ENCODE results near the gene MDFIC2.

Gene MDFIC2

GRCh38 chr3:70272798-70273197 is 39.6 kb downstream of the MDFIC2 start:
- H3K4me2 ChIP-seq (ENCODE audit: low read depth, low read length, poor library complexity, severe bottlenecking) = no peak overlapping the region
- H2AFZ ChIP-seq (ENCODE audit: low read length) = peak overlapping the region; percentile 28; the same call in 1 of the 2 replicates
- no peak overlapping the region for H3K4me3 ChIP-seq (ENCODE audit: low read length, poor library complexity, severe bottlenecking)
- no peaks in the 10 kb centered on the region for H3K9me3 ChIP-seq (ENCODE audit: insufficient read depth, low read depth, low read length)
- H3K9ac ChIP-seq (ENCODE audit: low read depth, low read length, poor library complexity, severe bottlenecking) = no peak overlapping the region
- H3K4me1 ChIP-seq (ENCODE audit: insufficient read depth, low read length, poor library complexity, severe bottlenecking) = no peaks in the 10 kb centered on the region
- H3F3A ChIP-seq (ENCODE audit: low read depth) = no peaks in the 10 kb centered on the region
- no peaks in the 10 kb centered on the region for H3K36me3 ChIP-seq (ENCODE audit: insufficient read depth, low read length)
- no peaks in the 10 kb centered on the region for H3K79me2 ChIP-seq (ENCODE audit: insufficient read depth, low read length)
- H4K20me1 ChIP-seq (ENCODE audit: insufficient read depth, low read length, poor library complexity, severe bottlenecking) = no peaks in the 10 kb centered on the region
- TF ChIP-seq, protein P1, sequence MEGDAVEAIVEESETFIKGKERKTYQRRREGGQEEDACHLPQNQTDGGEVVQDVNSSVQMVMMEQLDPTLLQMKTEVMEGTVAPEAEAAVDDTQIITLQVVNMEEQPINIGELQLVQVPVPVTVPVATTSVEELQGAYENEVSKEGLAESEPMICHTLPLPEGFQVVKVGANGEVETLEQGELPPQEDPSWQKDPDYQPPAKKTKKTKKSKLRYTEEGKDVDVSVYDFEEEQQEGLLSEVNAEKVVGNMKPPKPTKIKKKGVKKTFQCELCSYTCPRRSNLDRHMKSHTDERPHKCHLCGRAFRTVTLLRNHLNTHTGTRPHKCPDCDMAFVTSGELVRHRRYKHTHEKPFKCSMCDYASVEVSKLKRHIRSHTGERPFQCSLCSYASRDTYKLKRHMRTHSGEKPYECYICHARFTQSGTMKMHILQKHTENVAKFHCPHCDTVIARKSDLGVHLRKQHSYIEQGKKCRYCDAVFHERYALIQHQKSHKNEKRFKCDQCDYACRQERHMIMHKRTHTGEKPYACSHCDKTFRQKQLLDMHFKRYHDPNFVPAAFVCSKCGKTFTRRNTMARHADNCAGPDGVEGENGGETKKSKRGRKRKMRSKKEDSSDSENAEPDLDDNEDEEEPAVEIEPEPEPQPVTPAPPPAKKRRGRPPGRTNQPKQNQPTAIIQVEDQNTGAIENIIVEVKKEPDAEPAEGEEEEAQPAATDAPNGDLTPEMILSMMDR (conservative IDR thresholded peaks at IDR 0.05; ENCODE audit: low read length) = no peak
- no peaks in the 10 kb centered on the region for H3K27me3 ChIP-seq (ENCODE audit: insufficient read depth, low read length, poor library complexity, severe bottlenecking)
- H3K9me2 ChIP-seq (replicated peaks; ENCODE audit: low read depth, low read length) = no peaks in the 10 kb centered on the region

DNA sequence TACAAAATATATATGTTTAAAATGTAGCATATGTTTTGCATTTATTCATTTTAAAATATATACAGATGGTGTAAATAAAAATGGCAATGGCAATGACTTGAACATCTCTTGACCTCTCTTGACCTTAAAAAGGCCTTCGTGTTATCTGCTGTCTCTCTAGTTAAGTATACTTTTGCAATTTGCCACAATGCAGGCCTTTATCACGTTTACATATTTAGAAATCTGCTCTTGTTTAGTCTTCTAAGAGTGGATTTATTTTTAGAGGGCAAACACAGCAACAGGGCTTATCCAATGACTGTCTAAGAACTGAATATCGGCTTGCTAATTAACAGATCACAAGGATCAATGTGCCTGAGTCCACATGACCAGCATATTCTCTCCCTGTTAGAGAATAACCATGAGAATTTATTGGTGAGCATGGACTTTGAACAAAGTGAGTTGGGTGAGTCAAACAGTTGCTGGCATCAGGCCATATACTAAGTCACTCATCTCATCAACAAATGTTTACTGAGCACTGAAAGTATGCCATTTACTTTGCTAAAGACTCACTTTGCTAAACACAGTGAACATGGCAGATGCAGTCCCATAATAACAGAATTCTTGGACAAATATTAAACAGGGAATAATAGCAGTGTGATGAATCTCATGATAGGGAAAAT is 48.2 kb downstream of the MDFIC2 start:
- Histone ChIP-seq H4K20me1 (ENCODE audit: insufficient read depth, low read length, poor library complexity, severe bottlenecking) (no peaks in the 10 kb centered on the region), H3K9ac (ENCODE audit: low read depth, low read length, poor library complexity, severe bottlenecking) (no peak overlapping the region), H3F3A (ENCODE audit: low read depth) (no peaks in the 10 kb centered on the region), H3K4me2 (ENCODE audit: low read depth, low read length, poor library complexity, severe bottlenecking) (no peak overlapping the region), H2AFZ (ENCODE audit: low read length) (no peak overlapping the region), H3K4me3 (ENCODE audit: low read length, poor library complexity, severe bottlenecking) (no peak overlapping the region), H3K27me3 (ENCODE audit: insufficient read depth, low read length, poor library complexity, severe bottlenecking) (no peaks in the 10 kb centered on the region), H3K36me3 (ENCODE audit: insufficient read depth, low read length) (no peaks in the 10 kb centered on the region), H3K79me2 (ENCODE audit: insufficient read depth, low read length) (no peaks in the 10 kb centered on the region), H3K9me2 (replicated peaks; ENCODE audit: low read depth, low read length) (no peaks in the 10 kb centered on the region), H3K4me1 (ENCODE audit: insufficient read depth, low read length, poor library complexity, severe bottlenecking) (no peaks in the 10 kb centered on the region), H3K9me3 (ENCODE audit: insufficient read depth, low read depth, low read length) (no peaks in the 10 kb centered on the region)
- no peak for TF ChIP-seq EZH2phosphoT487 (IDR thresholded peaks at IDR 0.05; ENCODE audit: borderline replicate concordance)
- TF ChIP-seq, protein P1 (conservative IDR thresholded peaks at IDR 0.05; ENCODE audit: low read length) = no peak

DNA sequence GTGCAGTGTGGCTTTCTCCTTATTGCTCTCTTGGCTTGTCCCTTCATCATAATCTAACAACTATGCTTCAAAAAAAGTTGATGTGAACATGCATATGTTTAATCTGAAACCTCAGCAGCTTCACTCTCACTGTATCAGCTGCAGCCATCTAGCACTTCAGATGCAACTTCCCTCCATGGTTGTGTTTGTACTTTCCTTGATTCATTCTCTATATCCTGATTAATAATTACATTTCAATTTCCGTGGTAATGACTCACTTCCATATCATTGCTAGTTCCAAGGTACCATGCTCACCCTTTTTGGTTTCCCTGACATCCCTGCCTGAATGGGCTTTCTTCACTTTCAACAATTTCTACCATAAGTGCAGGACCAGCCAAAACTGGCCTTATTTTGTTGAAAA is 51.2 kb downstream of the MDFIC2 start:
- Histone ChIP-seq H3K4me2 (ENCODE audit: low read depth, low read length, poor library complexity, severe bottlenecking) (no peak overlapping the region), H4K20me1 (ENCODE audit: insufficient read depth, low read length, poor library complexity, severe bottlenecking) (no peaks in the 10 kb centered on the region), H3K79me2 (ENCODE audit: insufficient read depth, low read length) (no peaks in the 10 kb centered on the region), H3K27me3 (ENCODE audit: insufficient read depth, low read length, poor library complexity, severe bottlenecking) (no peaks in the 10 kb centered on the region), H2AFZ (ENCODE audit: low read length) (no peak overlapping the region), H3K4me3 (ENCODE audit: low read length, poor library complexity, severe bottlenecking) (no peak overlapping the region), H3K36me3 (ENCODE audit: insufficient read depth, low read length) (no peaks in the 10 kb centered on the region), H3K9me3 (ENCODE audit: insufficient read depth, low read depth, low read length) (no peaks in the 10 kb centered on the region), H3K4me1 (ENCODE audit: insufficient read depth, low read length, poor library complexity, severe bottlenecking) (no peaks in the 10 kb centered on the region), H3F3A (ENCODE audit: low read depth) (no peaks in the 10 kb centered on the region), H3K9me2 (replicated peaks; ENCODE audit: low read depth, low read length) (no peaks in the 10 kb centered on the region), H3K9ac (ENCODE audit: low read depth, low read length, poor library complexity, severe bottlenecking) (no peak overlapping the region)
- TF ChIP-seq, protein P1 (conservative IDR thresholded peaks at IDR 0.05; ENCODE audit: low read length) = no peak
- TF ChIP-seq EZH2phosphoT487 (IDR thresholded peaks at IDR 0.05; ENCODE audit: borderline replicate concordance) = no peak
